GM18526 (cell line): Measurements from ENCODE around the gene SPRED2.

Source experiments
- POLR2A ChIP-seq: IDR thresholded peaks from 3 replicates; pipeline ENCODE4 v1.6.1; 2011; ENCODE audit not compliant: insufficient read length; ENCODE audit errors: extremely low read depth

Gene SPRED2

GRCh38 chr2:65432227-65433190 is at the start of gene SPRED2:
TSS of gene SPRED2 (minus strand) at chr2:65432599. CDS start at chr2:65431987, 612 bp downstream.
- peak; percentile 55 for TF ChIP-seq POLR2A

- no peak for TF ChIP-seq POLR2A
Observed at GRCh38 chr2:65481961-65482360, 49.6 kb upstream of the SPRED2 start.

GRCh38 chr2:65479524-65479923 is 47.1 kb upstream of the SPRED2 start:
- no peak for TF ChIP-seq POLR2A

GRCh38 chr2:65478498-65479135 is 46.2 kb upstream of the SPRED2 start:
- no peak for TF ChIP-seq POLR2A

GRCh38 chr2:65477590-65477989 is 45.2 kb upstream of the SPRED2 start:
- no peak for TF ChIP-seq POLR2A

GRCh38 chr2:65476778-65477177 is 44.4 kb upstream of the SPRED2 start:
- TF ChIP-seq POLR2A: no peak

- TF ChIP-seq POLR2A: no peak
Observed at GRCh38 chr2:65475000-65475399, 42.6 kb upstream of the SPRED2 start.

- no peak for TF ChIP-seq POLR2A
Observed at GRCh38 chr2:65473045-65473444, 40.6 kb upstream of the SPRED2 start.

GRCh38 chr2:65471409-65471808 is 39.0 kb upstream of the SPRED2 start:
- TF ChIP-seq POLR2A: no peak

GRCh38 chr2:65466551-65466950 is 34.2 kb upstream of the SPRED2 start:
- no peak for TF ChIP-seq POLR2A

- TF ChIP-seq POLR2A: no peak
Observed at GRCh38 chr2:65465857-65466256, 33.5 kb upstream of the SPRED2 start.

GRCh38 chr2:65465124-65465523 is 32.7 kb upstream of the SPRED2 start:
- no peak for TF ChIP-seq POLR2A

GRCh38 chr2:65464604-65465003 is 32.2 kb upstream of the SPRED2 start:
- no peak for TF ChIP-seq POLR2A

- TF ChIP-seq POLR2A: no peak
Observed at GRCh38 chr2:65458999-65459398, 26.6 kb upstream of the SPRED2 start.

- no peak for TF ChIP-seq POLR2A
Observed at GRCh38 chr2:65456886-65457285, 24.5 kb upstream of the SPRED2 start.

GRCh38 chr2:65456064-65456463 is 23.7 kb upstream of the SPRED2 start:
- no peak for TF ChIP-seq POLR2A
